ENCODE results near the gene DCTN2. TPM values are rescaled to one million over a fixed set of nuclear protein-coding genes. Genes with fewer than 3 reads are reported as not detected.

DCTN2 gene
- total and polyA plus RNA-seq, 9 donors, result 108 to 174 (median 151) TPM

DNA sequence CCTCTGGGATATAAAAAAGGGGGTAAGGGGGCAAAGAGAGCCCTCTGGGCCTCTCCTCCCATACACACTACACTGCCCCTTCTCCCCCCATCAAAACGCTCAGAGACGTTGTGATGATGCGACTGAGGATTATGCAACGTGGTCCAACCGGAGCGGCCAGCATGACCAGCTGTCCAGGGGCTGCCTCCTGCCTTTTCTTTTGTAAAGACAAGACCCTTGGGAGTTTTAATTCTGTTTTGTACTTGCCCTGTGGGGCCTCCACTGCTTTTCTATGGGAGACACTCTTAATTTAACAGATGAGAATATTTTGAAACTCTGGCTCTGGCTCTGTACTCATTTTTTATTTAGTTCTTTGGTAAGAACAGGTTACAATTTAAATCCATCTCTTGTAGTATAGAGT is 17.2 kb downstream of the DCTN2 start:
- DNase-seq, result no peak
- Histone ChIP-seq H3K4me3 (ENCODE audit: low read length) (no peak overlapping the region), H3K36me3 (ENCODE audit: control insufficient read depth, insufficient read depth, low read length) (peaks cover 96% of the 10 kb centered on the region), H3K9me3 (replicated peaks; ENCODE audit: control insufficient read depth, low read depth, low read length) (no peaks in the 10 kb centered on the region), H3K27me3 (ENCODE audit: control insufficient read depth, insufficient read depth, low read length) (no peaks in the 10 kb centered on the region), H3K4me1 (ENCODE audit: control insufficient read depth, insufficient read depth, low read length) (peaks cover 5% of the 10 kb centered on the region), H3K27ac (ENCODE audit: low read length) (no peak overlapping the region)
- WGBS (ENCODE audit: insufficient coverage), result no CpG with 5 or more reads among the region's 6 CpGs

DNA sequence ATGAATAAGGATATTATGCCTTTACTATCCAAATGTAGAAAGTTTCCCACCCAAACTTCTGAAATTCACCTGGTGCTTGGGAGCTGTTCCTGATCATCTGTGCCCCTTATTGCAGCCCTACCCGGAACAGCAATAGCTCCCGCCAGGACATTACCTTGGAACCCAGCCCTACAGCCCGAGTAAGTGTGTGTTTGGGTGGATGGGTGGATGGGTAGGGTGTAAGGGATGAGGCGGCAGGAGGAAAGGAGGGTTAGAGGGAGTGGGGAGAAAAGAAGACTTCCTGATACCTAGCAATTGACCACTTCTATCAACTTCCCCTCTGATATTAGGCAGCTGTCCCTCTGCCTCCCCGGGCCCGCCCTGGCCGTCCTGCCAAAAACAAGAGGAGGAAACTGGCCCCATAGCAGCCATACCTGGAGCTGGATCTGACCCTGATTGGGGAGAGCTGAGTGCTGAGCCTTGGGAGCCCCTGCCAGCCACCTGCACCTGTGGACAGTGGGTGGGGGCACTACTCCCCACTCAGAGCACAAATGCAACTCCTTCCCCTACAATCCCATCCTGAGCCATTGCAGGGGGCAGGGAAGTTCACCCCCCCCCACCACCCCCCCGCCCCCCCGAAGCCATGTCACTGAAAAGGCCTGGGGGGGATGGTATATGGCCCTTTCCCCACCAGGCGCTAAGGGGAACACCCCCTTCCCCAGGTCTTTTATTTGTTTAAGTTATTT is 18.0 kb downstream of the DCTN2 start:
- H3K4me1 ChIP-seq (ENCODE audit: control insufficient read depth, insufficient read depth, low read length), result peaks cover 13% of the 10 kb centered on the region
- peaks cover 96% of the 10 kb centered on the region for H3K36me3 ChIP-seq (ENCODE audit: control insufficient read depth, insufficient read depth, low read length)

DNA sequence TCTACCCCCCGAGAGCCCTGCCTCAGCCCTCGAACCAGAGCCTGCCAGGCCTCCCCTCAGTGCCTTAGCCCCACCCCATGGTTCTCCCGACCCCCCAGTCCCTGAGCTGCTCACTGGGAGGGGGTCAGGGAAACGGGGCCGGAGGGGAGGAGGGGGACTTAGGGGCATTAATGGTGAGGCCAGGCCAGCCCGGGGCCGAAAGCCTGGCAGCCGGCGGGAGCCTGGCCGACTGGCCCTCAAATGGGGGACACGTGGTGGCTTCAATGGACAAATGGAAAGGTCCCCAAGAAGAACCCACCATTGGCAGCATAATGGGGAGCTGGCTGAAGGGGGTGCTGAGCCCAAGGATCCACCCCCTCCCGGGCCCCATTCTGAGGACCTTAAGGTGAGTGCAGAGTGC is 18.8 kb downstream of the DCTN2 start:
- 86% methylated on average over 5 of the region's 12 CpGs for WGBS (ENCODE audit: insufficient coverage)
- no peak overlapping the region for H3K4me3 ChIP-seq (ENCODE audit: low read length)
- H3K36me3 ChIP-seq (ENCODE audit: control insufficient read depth, insufficient read depth, low read length), result peaks cover 92% of the 10 kb centered on the region
- no peaks in the 10 kb centered on the region for H3K9me3 ChIP-seq (replicated peaks; ENCODE audit: control insufficient read depth, low read depth, low read length)
- no peak overlapping the region for H3K27ac ChIP-seq (ENCODE audit: low read length)
- H3K27me3 ChIP-seq (ENCODE audit: control insufficient read depth, insufficient read depth, low read length), result no peaks in the 10 kb centered on the region
- no peak for DNase-seq
- H3K4me1 ChIP-seq (ENCODE audit: control insufficient read depth, insufficient read depth, low read length), result peaks cover 21% of the 10 kb centered on the region

More for the DNA sequence above, 18.0 kb downstream of the DCTN2 start:
- no CpG with 5 or more reads among the region's 10 CpGs for WGBS (ENCODE audit: insufficient coverage)
- Histone ChIP-seq H3K27me3 (ENCODE audit: control insufficient read depth, insufficient read depth, low read length) (no peaks in the 10 kb centered on the region), H3K4me3 (ENCODE audit: low read length) (no peak overlapping the region), H3K27ac (ENCODE audit: low read length) (no peak overlapping the region), H3K9me3 (replicated peaks; ENCODE audit: control insufficient read depth, low read depth, low read length) (no peaks in the 10 kb centered on the region)
- DNase-seq, result no peak

DNA sequence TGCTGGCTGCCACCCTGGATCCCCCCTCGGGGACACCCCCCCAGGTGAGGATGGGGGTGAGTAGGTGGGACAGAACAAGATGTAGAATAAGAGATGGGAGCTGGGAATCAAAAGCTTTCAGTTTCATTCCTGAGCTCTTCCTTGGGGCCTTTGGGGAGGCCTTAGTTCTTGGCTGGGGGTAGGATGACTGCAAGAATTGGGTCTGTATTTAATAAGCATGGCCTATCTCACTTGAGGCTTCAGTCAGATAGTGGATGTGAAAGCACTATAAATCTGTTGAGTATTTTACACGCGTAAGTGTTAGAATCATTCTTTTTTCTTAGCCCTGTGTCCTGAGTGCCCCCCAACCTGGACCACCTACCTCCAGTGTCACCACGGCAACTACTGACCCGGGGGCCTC is 19.8 kb downstream of the DCTN2 start:
- H3K36me3 ChIP-seq (ENCODE audit: control insufficient read depth, insufficient read depth, low read length), result peaks cover 82% of the 10 kb centered on the region
- no CpG with 5 or more reads among the region's 5 CpGs for WGBS (ENCODE audit: insufficient coverage)

DNA sequence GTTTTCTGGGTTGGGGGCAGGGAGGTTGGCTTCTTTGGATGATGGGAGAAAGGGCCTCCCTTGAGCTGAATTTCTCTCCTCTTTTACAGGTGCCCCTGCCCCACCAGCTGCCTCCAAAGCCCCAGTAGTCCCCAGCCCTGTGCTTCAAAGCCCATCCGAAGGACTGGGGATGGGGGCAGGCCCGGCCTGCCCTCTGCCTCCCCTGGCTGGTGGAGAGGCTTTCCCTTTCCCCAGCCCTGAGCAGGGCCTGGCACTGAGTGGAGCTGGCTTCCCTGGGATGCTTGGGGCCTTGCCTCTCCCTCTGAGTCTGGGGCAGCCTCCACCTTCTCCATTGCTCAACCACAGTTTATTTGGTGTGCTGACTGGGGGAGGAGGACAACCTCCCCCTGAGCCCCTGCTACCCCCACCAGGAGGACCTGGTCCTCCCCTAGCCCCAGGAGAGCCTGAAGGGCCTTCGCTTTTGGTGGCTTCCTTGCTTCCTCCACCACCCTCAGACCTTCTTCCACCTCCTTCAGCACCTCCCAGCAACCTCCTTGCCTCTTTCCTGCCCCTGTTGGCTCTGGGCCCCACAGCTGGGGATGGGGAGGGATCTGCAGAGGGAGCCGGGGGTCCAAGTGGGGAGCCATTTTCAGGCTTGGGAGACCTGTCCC is 20.4 kb downstream of the DCTN2 start:
- WGBS (ENCODE audit: insufficient coverage), result 100% methylated on average over 1 of the region's 4 CpGs
- peaks cover 76% of the 10 kb centered on the region for H3K36me3 ChIP-seq (ENCODE audit: control insufficient read depth, insufficient read depth, low read length)
- H3K4me1 ChIP-seq (ENCODE audit: control insufficient read depth, insufficient read depth, low read length), result peaks cover 29% of the 10 kb centered on the region
- DNase-seq, result no peak
- H3K27me3 ChIP-seq (ENCODE audit: control insufficient read depth, insufficient read depth, low read length), result no peaks in the 10 kb centered on the region
- no peaks in the 10 kb centered on the region for H3K9me3 ChIP-seq (replicated peaks; ENCODE audit: control insufficient read depth, low read depth, low read length)
- no peak overlapping the region for H3K4me3 ChIP-seq (ENCODE audit: low read length)
- no peak overlapping the region for H3K27ac ChIP-seq (ENCODE audit: low read length)

More for the DNA sequence above, 19.8 kb downstream of the DCTN2 start:
- Histone ChIP-seq H3K27me3 (ENCODE audit: control insufficient read depth, insufficient read depth, low read length) (no peaks in the 10 kb centered on the region), H3K4me1 (ENCODE audit: control insufficient read depth, insufficient read depth, low read length) (peaks cover 23% of the 10 kb centered on the region), H3K4me3 (ENCODE audit: low read length) (no peak overlapping the region), H3K27ac (ENCODE audit: low read length) (no peak overlapping the region), H3K9me3 (replicated peaks; ENCODE audit: control insufficient read depth, low read depth, low read length) (no peaks in the 10 kb centered on the region)
- DNase-seq, result no peak

DNA sequence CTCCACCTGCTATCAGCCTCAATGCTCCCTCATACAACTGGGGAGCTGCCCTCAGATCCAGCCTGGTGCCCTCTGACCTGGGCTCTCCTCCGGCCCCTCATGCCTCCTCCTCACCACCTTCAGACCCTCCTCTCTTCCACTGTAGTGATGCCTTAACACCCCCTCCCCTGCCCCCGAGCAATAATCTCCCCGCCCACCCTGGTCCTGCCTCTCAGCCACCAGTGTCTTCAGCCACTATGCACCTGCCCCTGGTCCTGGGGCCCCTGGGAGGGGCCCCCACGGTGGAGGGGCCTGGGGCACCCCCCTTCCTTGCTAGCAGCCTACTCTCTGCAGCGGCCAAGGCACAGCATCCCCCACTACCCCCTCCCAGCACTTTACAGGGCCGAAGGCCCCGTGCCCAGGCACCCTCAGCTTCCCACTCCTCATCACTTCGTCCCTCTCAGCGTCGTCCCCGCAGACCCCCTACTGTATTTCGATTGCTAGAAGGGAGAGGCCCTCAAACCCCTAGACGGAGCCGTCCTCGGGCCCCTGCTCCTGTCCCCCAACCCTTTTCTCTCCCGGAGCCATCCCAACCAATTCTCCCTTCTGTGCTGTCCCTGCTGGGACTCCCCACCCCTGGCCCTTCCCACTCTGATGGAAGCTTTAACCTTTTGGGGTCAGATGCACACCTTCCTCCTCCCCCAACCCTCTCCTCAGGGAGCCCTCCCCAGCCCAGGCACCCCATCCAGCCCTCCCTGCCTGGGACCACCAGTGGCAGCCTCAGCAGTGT is 21.2 kb downstream of the DCTN2 start:
- Histone ChIP-seq H3K27me3 (ENCODE audit: control insufficient read depth, insufficient read depth, low read length) (no peaks in the 10 kb centered on the region), H3K36me3 (ENCODE audit: control insufficient read depth, insufficient read depth, low read length) (peaks cover 68% of the 10 kb centered on the region), H3K4me3 (ENCODE audit: low read length) (no peak overlapping the region), H3K4me1 (ENCODE audit: control insufficient read depth, insufficient read depth, low read length) (peaks cover 37% of the 10 kb centered on the region), H3K9me3 (replicated peaks; ENCODE audit: control insufficient read depth, low read depth, low read length) (no peaks in the 10 kb centered on the region), H3K27ac (ENCODE audit: low read length) (no peak overlapping the region)
- no peak for DNase-seq
- WGBS (ENCODE audit: insufficient coverage), result 71% methylated on average over 15 of the region's 16 CpGs

DNA sequence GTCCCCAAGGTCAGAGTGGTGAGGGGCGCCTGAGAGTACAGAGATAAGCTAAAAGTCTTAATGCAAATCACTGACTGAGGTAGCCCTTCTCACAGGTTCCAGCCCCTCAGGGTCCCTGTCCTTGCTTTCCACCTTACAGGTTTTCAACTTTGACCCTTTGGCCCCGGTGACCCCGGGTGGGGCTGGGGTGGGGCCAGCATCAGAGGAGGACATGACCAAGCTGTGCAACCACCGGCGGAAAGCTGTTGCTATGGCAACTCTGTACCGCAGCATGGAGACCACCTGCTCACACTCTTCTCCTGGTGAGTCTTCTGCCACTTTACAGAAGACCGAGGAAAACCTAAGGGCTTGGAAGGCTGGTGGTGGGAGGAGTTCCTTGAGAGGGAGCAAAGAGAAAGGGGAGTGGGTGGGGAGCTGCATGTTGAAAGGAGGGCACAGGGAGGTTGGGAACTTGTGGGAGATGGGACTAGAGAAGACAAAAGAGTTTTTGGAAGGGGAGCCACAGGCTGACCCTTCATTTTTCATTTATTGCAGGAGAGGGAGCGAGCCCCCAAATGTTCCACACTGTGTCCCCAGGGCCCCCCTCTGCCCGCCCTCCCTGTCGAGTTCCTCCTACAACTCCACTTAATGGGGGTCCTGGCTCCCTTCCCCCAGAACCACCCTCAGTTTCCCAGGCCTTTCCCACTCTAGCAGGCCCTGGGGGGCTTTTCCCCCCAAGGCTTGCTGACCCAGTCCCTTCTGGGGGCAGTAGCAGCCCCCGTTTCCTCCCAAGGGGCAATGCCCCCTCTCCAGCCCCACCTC is 22.0 kb downstream of the DCTN2 start:
- Histone ChIP-seq H3K27me3 (ENCODE audit: control insufficient read depth, insufficient read depth, low read length) (no peaks in the 10 kb centered on the region), H3K27ac (ENCODE audit: low read length) (no peak overlapping the region), H3K9me3 (replicated peaks; ENCODE audit: control insufficient read depth, low read depth, low read length) (no peaks in the 10 kb centered on the region), H3K36me3 (ENCODE audit: control insufficient read depth, insufficient read depth, low read length) (peaks cover 60% of the 10 kb centered on the region), H3K4me1 (ENCODE audit: control insufficient read depth, insufficient read depth, low read length) (peaks cover 38% of the 10 kb centered on the region), H3K4me3 (ENCODE audit: low read length) (no peak overlapping the region)
- no peak for DNase-seq
- WGBS (ENCODE audit: insufficient coverage), result 71% methylated on average over 4 of the region's 11 CpGs

DNA sequence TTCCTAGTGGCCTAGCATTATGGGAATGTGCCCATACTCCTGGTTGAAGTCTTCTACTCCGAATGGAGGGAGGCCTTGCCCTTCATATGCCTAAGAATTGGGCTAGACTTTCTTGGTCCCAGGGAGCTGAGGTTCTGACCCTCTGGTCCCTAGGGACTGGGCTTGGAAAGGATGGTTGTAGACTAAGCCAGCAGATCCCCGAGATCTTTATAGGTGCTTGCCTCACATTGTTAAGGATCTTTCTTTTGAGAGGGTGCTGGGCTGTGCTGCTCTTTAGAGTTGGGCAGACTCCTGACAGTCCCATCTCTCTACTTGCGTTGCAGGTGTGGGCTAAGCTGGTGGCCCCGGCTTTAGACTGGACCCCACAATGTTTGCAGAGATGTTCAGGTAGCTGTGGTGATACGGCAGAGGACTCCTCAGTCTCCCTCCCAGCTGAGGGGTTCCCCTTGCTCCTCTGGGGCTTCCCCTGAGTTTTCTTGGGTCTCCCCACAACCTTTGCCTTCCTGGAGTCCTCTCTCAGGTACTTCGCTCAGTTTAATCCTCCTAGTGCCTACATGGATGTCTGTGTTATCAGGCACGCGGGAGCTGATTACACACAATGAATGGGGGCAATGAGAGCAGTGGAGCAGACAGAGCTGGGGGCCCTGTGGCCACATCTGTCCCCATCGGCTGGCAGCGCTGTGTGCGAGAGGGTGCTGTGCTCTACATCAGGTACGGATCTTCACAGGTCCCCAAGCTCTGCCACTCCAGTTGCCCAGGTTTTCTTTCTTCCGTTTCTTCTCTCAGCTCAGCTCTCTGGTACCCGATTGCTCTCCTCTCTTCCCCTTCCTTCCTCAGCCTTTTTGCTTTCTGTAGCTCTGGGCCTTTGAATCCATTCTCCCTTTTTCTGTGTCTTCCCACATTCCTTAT is 23.0 kb downstream of the DCTN2 start:
- H3K27ac ChIP-seq (ENCODE audit: low read length), result peak overlapping the region; percentile 98
- H3K4me3 ChIP-seq (ENCODE audit: low read length), result peak overlapping the region; percentile 78
- no peaks in the 10 kb centered on the region for H3K27me3 ChIP-seq (ENCODE audit: control insufficient read depth, insufficient read depth, low read length)
- DNase-seq, result peak; percentile 45
- WGBS (ENCODE audit: insufficient coverage), result 62% methylated on average over 13 of the region's 14 CpGs
- H3K4me1 ChIP-seq (ENCODE audit: control insufficient read depth, insufficient read depth, low read length), result peaks cover 46% of the 10 kb centered on the region
- no peaks in the 10 kb centered on the region for H3K9me3 ChIP-seq (replicated peaks; ENCODE audit: control insufficient read depth, low read depth, low read length)
- peaks cover 51% of the 10 kb centered on the region for H3K36me3 ChIP-seq (ENCODE audit: control insufficient read depth, insufficient read depth, low read length)

Measured in muscle of leg (tissue), 11 donors.